Skeletal muscle cell (primary cell): Measurements from ENCODE around the gene PDK1.
"Not testable (repeated sequence)": the region's sequence is repeated elsewhere in the genome, so short reads cannot be mapped to it uniquely, and the experiment has no call there.

Source experiments
- DNase-seq: peaks from one replicate; pipeline ENCODE4 v3.0.0-alpha.2; 2010; ENCODE audit warnings: low read depth
- H3K4me3 ChIP-seq: 2 replicates; pipeline ENCODE4 v1.5.1; 2011; ENCODE audit warnings: low read depth, mild to moderate bottlenecking, control low read depth, low read length, moderate library complexity

PDK1 gene

GRCh38 chr2:172588931-172589330 is 33.0 kb downstream of the PDK1 start:
- DNase-seq = no peak
- H3K4me3 ChIP-seq = no peak overlapping the region

- not testable (repeated sequence) for DNase-seq, H3K4me3 ChIP-seq
Measured at GRCh38 chr2:172591386-172591785, 35.5 kb downstream of the PDK1 start.

- not testable (repeated sequence) for H3K4me3 ChIP-seq, DNase-seq
Measured at GRCh38 chr2:172592190-172592589, 36.3 kb downstream of the PDK1 start.

- DNase-seq = no peak
Measured at GRCh38 chr2:172596776-172597175, 40.9 kb downstream of the PDK1 start.

GRCh38 chr2:172597176-172597842 is 41.4 kb downstream of the PDK1 start:
- H3K4me3 ChIP-seq = no peak overlapping the region
- DNase-seq = no peak

More at GRCh38 chr2:172596776-172597175, 40.9 kb downstream of the PDK1 start:
- H3K4me3 ChIP-seq = no peak overlapping the region

- no peak for DNase-seq
- no peak overlapping the region for H3K4me3 ChIP-seq
Measured at GRCh38 chr2:172599947-172600346, 44.1 kb downstream of the PDK1 start.

- DNase-seq = no peak
- no peak overlapping the region for H3K4me3 ChIP-seq
Measured at GRCh38 chr2:172600557-172601008, 44.7 kb downstream of the PDK1 start.

- no peak for DNase-seq
- no peak overlapping the region for H3K4me3 ChIP-seq
Measured at GRCh38 chr2:172606285-172606684, 50.4 kb downstream of the PDK1 start.

GRCh38 chr2:172607379-172607928 is 51.6 kb downstream of the PDK1 start:
- H3K4me3 ChIP-seq = no peak overlapping the region
- DNase-seq = no peak

GRCh38 chr2:172609488-172609887 is 53.6 kb downstream of the PDK1 start:
- no peak for DNase-seq
- no peak overlapping the region for H3K4me3 ChIP-seq

GRCh38 chr2:172612051-172612450 is 56.2 kb downstream of the PDK1 start:
- no peak for DNase-seq

GRCh38 chr2:172613040-172613439 is 57.1 kb downstream of the PDK1 start:
- DNase-seq = no peak
- H3K4me3 ChIP-seq = no peak overlapping the region

More at GRCh38 chr2:172612051-172612450, 56.2 kb downstream of the PDK1 start:
- no peak overlapping the region for H3K4me3 ChIP-seq

GRCh38 chr2:172613615-172614231 is 57.8 kb downstream of the PDK1 start:
- no peak for DNase-seq
- H3K4me3 ChIP-seq = no peak overlapping the region

- H3K4me3 ChIP-seq = no peak overlapping the region
- DNase-seq = no peak
Measured at GRCh38 chr2:172614932-172615331, 59.0 kb downstream of the PDK1 start.

- no peak for DNase-seq
- no peak overlapping the region for H3K4me3 ChIP-seq
Measured at GRCh38 chr2:172615727-172616261, 59.9 kb downstream of the PDK1 start.

- no peak for DNase-seq
- H3K4me3 ChIP-seq = no peak overlapping the region
Measured at GRCh38 chr2:172617115-172617514, 61.2 kb downstream of the PDK1 start.

GRCh38 chr2:172623249-172623965 is 67.5 kb downstream of the PDK1 start:
- peak; percentile 48 for DNase-seq
- H3K4me3 ChIP-seq = no peak overlapping the region

GRCh38 chr2:172624996-172625395 is 69.1 kb downstream of the PDK1 start:
- H3K4me3 ChIP-seq = no peak overlapping the region
- no peak for DNase-seq

GRCh38 chr2:172627181-172627580 is 71.3 kb downstream of the PDK1 start:
- DNase-seq = no peak
- H3K4me3 ChIP-seq = no peak overlapping the region

GRCh38 chr2:172628085-172628484 is 72.2 kb downstream of the PDK1 start:
- H3K4me3 ChIP-seq = no peak overlapping the region
- no peak for DNase-seq
